Large intestine (tissue), 3 donors: Measurements from ENCODE around the gene TMEM120B. TPM values are rescaled to one million over a fixed set of nuclear protein-coding genes. Genes with fewer than 3 reads are reported as not detected.

Experiments used
- DNase-seq, 2 donors: peaks; one replicate each; pipeline versions ENCODE4 v3.0.0 to v3.0.0-alpha.2; 2013
- H3K27ac ChIP-seq: one replicate; pipeline ENCODE4 v1.5.1; 2013; ENCODE audit warnings: low read length
- H3K27me3 ChIP-seq: 2 replicates; pipeline ENCODE4 v1.6.1; 2013; ENCODE audit warnings: low read length; ENCODE audit not compliant: control insufficient read depth, insufficient read depth
- H3K36me3 ChIP-seq: 2 replicates; pipeline ENCODE4 v1.6.1; 2013; ENCODE audit warnings: low read length; ENCODE audit not compliant: control insufficient read depth, insufficient read depth
- H3K4me1 ChIP-seq: one replicate; pipeline ENCODE4 v1.6.1; 2013; ENCODE audit warnings: low read length; ENCODE audit not compliant: control insufficient read depth, insufficient read depth
- H3K4me3 ChIP-seq: one replicate; pipeline ENCODE4 v1.5.1; 2013; ENCODE audit warnings: low read length
- H3K9me3 ChIP-seq: one replicate; pipeline ENCODE4 v1.6.1; 2013; ENCODE audit warnings: mild to moderate bottlenecking, low read depth, low read length, moderate library complexity; ENCODE audit not compliant: control insufficient read depth
- WGBS: methylation state at CpG from one replicate; pipeline ENCODE4 v1.1.5; 2013; ENCODE audit warnings: low lambda C conversion rate; ENCODE audit not compliant: insufficient coverage; 5-methylcytosine and 5-hydroxymethylcytosine counted together
- polyA plus RNA-seq: library from polyadenylated mRNA; unstranded; fragments of 120-200 nt; gene quantifications from one replicate; pipeline ENCODE4 v1.2.1, GENCODE V29; 2013

TMEM120B gene
- polyA plus RNA-seq, 1 donor: 14.9 TPM

- peaks cover 28% of the 10 kb centered on the region for H3K36me3 ChIP-seq
- H3K4me3 ChIP-seq: no peak overlapping the region
- H3K4me1 ChIP-seq: peaks cover 20% of the 10 kb centered on the region
- no peaks in the 10 kb centered on the region for H3K9me3 ChIP-seq
- 58% methylated on average over 5 of the region's 12 CpGs for WGBS
- no peak for DNase-seq
- H3K27me3 ChIP-seq: no peaks in the 10 kb centered on the region
- H3K27ac ChIP-seq: no peak overlapping the region
These were observed 69.0 kb downstream of the TMEM120B start for GRCh38 chr12:121781484-121781997.

GRCh38 chr12:121781998-121782979 lies 69.7 kb downstream of the TMEM120B start:
- Histone ChIP-seq H3K4me3 (no peak overlapping the region), H3K27me3 (no peaks in the 10 kb centered on the region), H3K4me1 (peaks cover 26% of the 10 kb centered on the region), H3K36me3 (peaks cover 33% of the 10 kb centered on the region), H3K9me3 (no peaks in the 10 kb centered on the region), H3K27ac (no peak overlapping the region)
- DNase-seq: no peak
- WGBS: no CpG with 5 or more reads among the region's 14 CpGs

- Histone ChIP-seq H3K27ac (no peak overlapping the region), H3K9me3 (no peaks in the 10 kb centered on the region), H3K36me3 (peaks cover 32% of the 10 kb centered on the region), H3K4me3 (no peak overlapping the region), H3K4me1 (peaks cover 37% of the 10 kb centered on the region), H3K27me3 (no peaks in the 10 kb centered on the region)
- no peak for DNase-seq
- 82% methylated on average over 2 of the region's 6 CpGs for WGBS
These were observed 71.2 kb downstream of the TMEM120B start for GRCh38 chr12:121783766-121784165.

GRCh38 chr12:121784460-121784859 lies 71.9 kb downstream of the TMEM120B start:
- H3K27ac ChIP-seq: no peak overlapping the region
- WGBS: 80% methylated on average over 1 of the region's 6 CpGs
- no peak overlapping the region for H3K4me3 ChIP-seq
- no peaks in the 10 kb centered on the region for H3K27me3 ChIP-seq
- peak in 1 of 2 donors; percentile 44 for DNase-seq
- peaks cover 42% of the 10 kb centered on the region for H3K4me1 ChIP-seq
- peaks cover 25% of the 10 kb centered on the region for H3K36me3 ChIP-seq
- H3K9me3 ChIP-seq: no peaks in the 10 kb centered on the region

GRCh38 chr12:121786440-121786825 lies 73.9 kb downstream of the TMEM120B start:
- peak; percentile 76 to 86 for DNase-seq
- Histone ChIP-seq H3K27me3 (no peaks in the 10 kb centered on the region), H3K36me3 (peaks cover 12% of the 10 kb centered on the region), H3K4me3 (no peak overlapping the region), H3K4me1 (peaks cover 56% of the 10 kb centered on the region), H3K9me3 (no peaks in the 10 kb centered on the region), H3K27ac (peak overlapping the region; percentile 78)
- no CpG with 5 or more reads among the region's 6 CpGs for WGBS

- Histone ChIP-seq H3K4me3 (no peak overlapping the region), H3K27me3 (no peaks in the 10 kb centered on the region), H3K4me1 (peaks cover 57% of the 10 kb centered on the region), H3K9me3 (no peaks in the 10 kb centered on the region), H3K36me3 (peaks cover 12% of the 10 kb centered on the region), H3K27ac (peak overlapping the region; percentile 78)
- no CpG with 5 or more reads among the region's 17 CpGs for WGBS
- no peak for DNase-seq
These were observed 74.8 kb downstream of the TMEM120B start for GRCh38 chr12:121787063-121788025.

GRCh38 chr12:121788176-121788818 lies 75.7 kb downstream of the TMEM120B start:
- peaks cover 12% of the 10 kb centered on the region for H3K36me3 ChIP-seq
- no peak overlapping the region for H3K4me3 ChIP-seq
- peak in 1 of 2 donors; percentile 53 for DNase-seq
- no peaks in the 10 kb centered on the region for H3K9me3 ChIP-seq
- WGBS: no CpG with 5 or more reads among the region's 7 CpGs
- H3K4me1 ChIP-seq: peaks cover 61% of the 10 kb centered on the region
- no peak overlapping the region for H3K27ac ChIP-seq
- H3K27me3 ChIP-seq: no peaks in the 10 kb centered on the region

GRCh38 chr12:121789233-121789781 lies 76.8 kb downstream of the TMEM120B start:
- peaks cover 67% of the 10 kb centered on the region for H3K4me1 ChIP-seq
- WGBS: no CpG with 5 or more reads among the region's 13 CpGs
- no peaks in the 10 kb centered on the region for H3K9me3 ChIP-seq
- no peak overlapping the region for H3K27ac ChIP-seq
- no peak overlapping the region for H3K4me3 ChIP-seq
- no peak for DNase-seq
- H3K27me3 ChIP-seq: no peaks in the 10 kb centered on the region
- H3K36me3 ChIP-seq: peaks cover 12% of the 10 kb centered on the region

- no peak for DNase-seq
- no peak overlapping the region for H3K27ac ChIP-seq
- no peaks in the 10 kb centered on the region for H3K9me3 ChIP-seq
- H3K27me3 ChIP-seq: no peaks in the 10 kb centered on the region
- H3K4me1 ChIP-seq: peaks cover 67% of the 10 kb centered on the region
- H3K36me3 ChIP-seq: peaks cover 12% of the 10 kb centered on the region
- H3K4me3 ChIP-seq: no peak overlapping the region
- no CpG with 5 or more reads among the region's 28 CpGs for WGBS
These were observed 77.5 kb downstream of the TMEM120B start for GRCh38 chr12:121789800-121790728.
